K562 (cell line): ENCODE results near the gene MYO1E. TPM values are rescaled to one million over a fixed set of nuclear protein-coding genes. Genes with fewer than 3 reads are reported as not detected.

ENCODE experiments used
- ATAC-seq: fragments of 200-7000 bp; cut with Tn5 transposase; 3 replicates; pipeline ENCODE4 v1.9.1; 2020; ENCODE audit warnings: moderate library complexity
- BruUV-seq: library from RNA; stranded (reverse); fragments of 400-500 nt; replicated peaks from 2 replicates; lab custom pipeline; 2021; lab: Mats Ljungman, UMichigan
- CTCF ChIA-PET: fragments of 300-600 bp; formaldehyde crosslinking; extraction: SDS; loops from one replicate; lab custom pipeline; 2021; ENCODE audit warnings: low intra/inter-chr PET ratio; lab: Yijun Ruan, JAX
- POLR2A ChIA-PET: fragments of 300-600, 350-650 bp; sonication (Branson Sonifier 250); formaldehyde crosslinking; extraction: SDS; loops from one replicate; lab custom pipeline; 2021; ENCODE audit warnings: antibody characterized with exemption, inconsistent platforms; lab: Yijun Ruan, JAX
- DNase-seq, 4 experiments: peaks; one replicate each; pipeline versions ENCODE4 v3.0.0 to v3.0.0-alpha.2; 2011 to 2018; ENCODE audit warnings: low spot score in 3 of 4, mixed read lengths in 3 of 4; ENCODE audit errors: extremely low read depth in 1 of 4
- FAIRE-seq: peaks from 2 replicates; lab custom pipeline; 2011; peaks lifted over from hg19 to GRCh38; lab: Jason Lieb, UNC
- H2AFZ ChIP-seq: 2 replicates; pipeline ENCODE4 v1.6.0; 2011; ENCODE audit warnings: low read depth, low read length, control low read depth, inconsistent platforms
- H3K27ac ChIP-seq: fragments of 200-600 bp; 3 replicates; pipeline ENCODE4 v1.8.0; 2011; ENCODE audit warnings: low read depth, mild to moderate bottlenecking, control low read depth, inconsistent platforms, low read length, moderate library complexity, mixed read lengths; ENCODE audit errors: extremely low read depth
- H3K27me3 ChIP-seq, 2 experiments: fragments of 300-600 bp in 1 of 2; 2 replicates in 1 of 2; 3 replicates in 1 of 2; pipeline versions ENCODE4 v1.6.0 to v1.8.0; 2011; ENCODE audit warnings: inconsistent platforms in 2 of 2, low read length in 2 of 2, mild to moderate bottlenecking in 1 of 2, mixed read lengths in 1 of 2, moderate library complexity in 1 of 2; ENCODE audit not compliant: control insufficient read depth in 2 of 2, insufficient read depth in 2 of 2
- H3K36me3 ChIP-seq: fragments of 300-600 bp; 3 replicates; pipeline ENCODE4 v1.8.0; 2011; ENCODE audit warnings: mild to moderate bottlenecking, low read length, inconsistent platforms; ENCODE audit not compliant: control insufficient read depth, insufficient read depth
- H3K4me1 ChIP-seq, 2 experiments: fragments of 200-600 bp in 1 of 2; replicated peaks in 1 of 2; 2 replicates in 1 of 2; 3 replicates in 1 of 2; pipeline versions ENCODE4 v1.5.1 to v1.8.0; 2011; ENCODE audit warnings: inconsistent platforms in 2 of 2, low read length in 2 of 2, mild to moderate bottlenecking in 1 of 2, mixed read lengths in 1 of 2, moderate library complexity in 1 of 2; ENCODE audit not compliant: control insufficient read depth in 2 of 2, insufficient read depth in 2 of 2
- H3K4me2 ChIP-seq: 2 replicates; pipeline ENCODE4 v1.6.1; 2011; ENCODE audit warnings: low read length, control low read depth, inconsistent platforms, mixed read lengths; ENCODE audit not compliant: insufficient read depth
- H3K4me3 ChIP-seq: fragments of 200-600 bp; sonication (generic), shearing (Covaris generic); 2 replicates; pipeline ENCODE4 v1.5.1; 2016; ENCODE audit warnings: control low read depth, inconsistent platforms
- H3K79me2 ChIP-seq: fragments of 200-600 bp; 3 replicates; pipeline ENCODE4 v1.8.0; 2011; ENCODE audit warnings: low read length, inconsistent platforms; ENCODE audit not compliant: control insufficient read depth, insufficient read depth
- H3K9ac ChIP-seq, 2 experiments: 2 replicates each; pipeline versions ENCODE4 v1.6.0 to v1.6.1; 2011; ENCODE audit warnings: low read depth in 2 of 2, low read length in 2 of 2, control low read depth in 1 of 2, inconsistent platforms in 1 of 2, mild to moderate bottlenecking in 1 of 2, mixed read lengths in 1 of 2; ENCODE audit not compliant: insufficient read depth in 1 of 2
- H3K9me1 ChIP-seq: one replicate; pipeline ENCODE4 v1.6.0; 2011; ENCODE audit warnings: inconsistent platforms, mild to moderate bottlenecking, low read length, moderate library complexity; ENCODE audit not compliant: control insufficient read depth, insufficient read depth
- H3K9me3 ChIP-seq: replicated peaks from 2 replicates; pipeline ENCODE4 v1.5.1; 2011; ENCODE audit warnings: low read depth, low read length, inconsistent platforms; ENCODE audit not compliant: control insufficient read depth, insufficient read depth
- H4K20me1 ChIP-seq: replicated peaks from 2 replicates; pipeline ENCODE4 v1.6.1; 2011; ENCODE audit warnings: low read length, inconsistent platforms, mixed read lengths; ENCODE audit not compliant: control insufficient read depth, insufficient read depth
- BMI1 ChIP-seq: fragments of 150-350 bp; IDR thresholded peaks from 2 replicates; pipeline ENCODE4 v1.6.1; 2014; ENCODE audit warnings: low read length
- DNMT1 ChIP-seq: fragments of 450-650 bp; IDR thresholded peaks from 2 replicates; pipeline ENCODE4 v1.6.1; 2016; ENCODE audit warnings: antibody characterized with exemption, mild to moderate bottlenecking
- ETS2 ChIP-seq: IDR thresholded peaks from 2 replicates; pipeline ENCODE4 v1.6.1; 2016; ENCODE audit warnings: borderline replicate concordance, missing genetic modification characterization, mild to moderate bottlenecking, moderate library complexity, missing compliant biosample characterization; ENCODE audit not compliant: poor library complexity, severe bottlenecking
- GATAD2B ChIP-seq: fragments of 450-650 bp; IDR thresholded peaks from 2 replicates; pipeline ENCODE4 v1.6.1; 2017; ENCODE audit warnings: mild to moderate bottlenecking, borderline replicate concordance
- HMG20A ChIP-seq: fragments of 450-650 bp; formaldehyde crosslinking; conservative IDR thresholded peaks from 2 replicates; pipeline ENCODE4 v1.4.0; 2020; ENCODE audit warnings: mild to moderate bottlenecking, mixed read lengths
- NR2C1 ChIP-seq, 2 experiments: fragments of 450-650 bp; IDR thresholded peaks; 2 replicates each; pipeline ENCODE4 v1.6.1; 2017; ENCODE audit warnings: mild to moderate bottlenecking in 2 of 2, antibody characterized with exemption in 1 of 2, inconsistent platforms in 1 of 2, missing compliant biosample characterization in 1 of 2, missing genetic modification characterization in 1 of 2
- NRF1 ChIP-seq, 2 experiments: fragments of 450-650 bp; IDR thresholded peaks in 1 of 2; conservative IDR thresholded peaks in 1 of 2; 2 replicates each; pipeline ENCODE4 v1.6.1; 2014; ENCODE audit warnings: mild to moderate bottlenecking in 2 of 2
- PML ChIP-seq: IDR thresholded peaks from 2 replicates; pipeline ENCODE4 v1.6.1; 2012; ENCODE audit warnings: low read length, inconsistent platforms
- SMARCE1 ChIP-seq: fragments of 450-650 bp; IDR thresholded peaks from 2 replicates; pipeline ENCODE4 v1.7.1; 2016; ENCODE audit warnings: mild to moderate bottlenecking
- SRF ChIP-seq, 2 experiments: fragments of 250-450, 450-650 bp in 1 of 2; sonication (Bioruptor Pico) in 1 of 2; sonication (generic) in 1 of 2; formaldehyde crosslinking; IDR thresholded peaks; 2 replicates each; pipeline versions ENCODE4 v1.5.0 to v1.5.1; 2020 to 2022; ENCODE audit warnings: mild to moderate bottlenecking in 1 of 2, missing genetic modification reagents in 1 of 2
- STAT5B ChIP-seq: fragments of 250-450 bp; sonication (Bioruptor Pico); IDR thresholded peaks from 2 replicates; pipeline ENCODE4 v1.8.0; 2021; ENCODE audit warnings: mild to moderate bottlenecking, inconsistent platforms
- TARDBP ChIP-seq: fragments of 450-650 bp; IDR thresholded peaks from 2 replicates; pipeline ENCODE4 v1.6.1; 2016
- TSC22D4 ChIP-seq: fragments of 450-650 bp; IDR thresholded peaks from 2 replicates; pipeline ENCODE4 v1.6.1; 2016; ENCODE audit warnings: missing genetic modification characterization, missing biosample characterization, control low read depth
- ZNF592 ChIP-seq: fragments of 450-650 bp; IDR thresholded peaks from 2 replicates; pipeline ENCODE4 v1.6.1; 2017; ENCODE audit warnings: antibody characterized with exemption, mild to moderate bottlenecking
- ZNF655 ChIP-seq: fragments of 250-450 bp; sonication (Bioruptor Pico); IDR thresholded peaks from 2 replicates; pipeline ENCODE4 v1.5.0; 2021
- ZNF764 ChIP-seq: fragments of 250-450 bp; sonication (Bioruptor Pico); IDR thresholded peaks from 2 replicates; pipeline ENCODE4 v1.4.0; 2020; ENCODE audit warnings: low read depth, mild to moderate bottlenecking, moderate library complexity
- WGBS: fragments of 100-300 bp; shearing (Covaris generic); methylation state at CpG from one replicate; pipeline ENCODE4 v1.1.6; 2016; ENCODE audit warnings: low coverage, mixed read lengths; ENCODE audit not compliant: insufficient coverage; ENCODE audit errors: missing lambda C conversion rate; 5-methylcytosine and 5-hydroxymethylcytosine counted together
- in situ Hi-C: fragments of 300-500 bp; cut with MboI; formaldehyde crosslinking; loops from 4 replicates; pipeline ENCODE4 v1.15.0; 2018; ENCODE audit warnings: inconsistent platforms, mixed read lengths
- intact Hi-C: fragments of 100-400 bp; cut with micrococcal nuclease; formaldehyde crosslinking; loops from 2 replicates; pipeline ENCODE4 v1.14.2; 2022
- polyA plus RNA-seq, 8 experiments: library from polyadenylated mRNA; depleted of rRNA in 4 of 8; stranded (reverse) in 5 of 8; unstranded in 3 of 8; fragments of >200 nt; fragmentation: Nextera tagmentation in 2 of 8; fragmentation: Illumina TruSeq in 1 of 8; extraction: Ambion mirVana in 2 of 8; extraction: Trizol in 1 of 8; gene quantifications; 2 replicates each; pipeline versions ENCODE4 v1.2.1 to v1.2.3, GENCODE V29; 2011 to 2014; ENCODE audit warnings: inconsistent platforms in 1 of 8, missing spikeins in 1 of 8
- total RNA-seq, 7 experiments: library from RNA; depleted of rRNA in 6 of 7; stranded (reverse); fragments of >200 nt in 6 of 7; fragmentation: Illumina TruSeq in 2 of 7; extraction: Trizol in 2 of 7; gene quantifications; 2 replicates each; pipeline versions ENCODE4 v1.2.1 to v1.2.3, GENCODE V29; 2011 to 2021; ENCODE audit warnings: low replicate concordance in 1 of 7

Gene MYO1E
- total and polyA plus RNA-seq, 9 of the 15 experiments (the other 6 are each of a cell fraction or from before 2014, with no cell fraction given) = under 0.01 to 0.44 (median 0.01) TPM; not detected in 6

GRCh38 chr15:59223736-59224135, 148.9 kb downstream of the MYO1E start (continued):
- TF ChIP-seq ZNF592 (no peak), ETS2 (tag) (no peak), DNMT1 (no peak), SMARCE1 (no peak), STAT5B (CRISPR knock-in tag) (no peak)

DNA sequence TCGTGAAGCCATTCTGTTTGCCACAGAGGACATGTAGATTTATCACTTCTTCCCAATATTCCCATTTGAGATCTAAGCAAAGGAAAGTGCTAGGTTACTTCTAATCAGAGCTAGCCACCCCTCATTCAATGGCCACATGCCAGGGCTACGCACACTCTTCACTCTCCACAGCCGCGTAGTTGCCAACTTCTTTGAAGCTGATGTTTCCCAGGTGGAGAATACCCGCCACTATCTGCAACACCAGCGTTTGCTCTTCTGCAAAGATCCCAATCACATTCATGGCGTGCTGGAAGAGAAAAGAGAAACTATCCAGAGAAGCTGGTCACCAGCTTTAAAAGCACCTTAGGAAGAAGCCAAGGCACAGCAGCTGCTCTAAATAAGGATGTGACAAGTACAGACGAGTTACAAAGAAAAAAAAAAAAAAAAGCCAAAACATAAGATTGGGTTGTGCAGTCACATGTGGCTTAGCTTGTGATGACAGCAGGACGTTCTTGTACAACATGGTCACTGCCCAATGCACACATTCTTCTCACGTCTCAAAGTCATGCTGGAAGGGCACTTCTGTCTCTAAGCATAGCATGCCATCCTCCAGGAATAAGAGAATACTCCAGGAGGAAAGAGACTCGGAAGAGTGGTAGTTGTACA, 149.6 kb downstream of the MYO1E start:
- FAIRE-seq = no peak
- POLR2A ChIA-PET = no interaction called here
- 0% methylated on average over 10 of the region's 11 CpGs for WGBS
- TF ChIP-seq BMI1 (no peak), HMG20A (CRISPR knock-in tag) (no peak), SRF (CRISPR knock-in tag; IDR thresholded peaks at IDR 0.05) (no peak), TARDBP (no peak), GATAD2B (no peak), NRF1 (conservative IDR thresholded peaks at IDR 0.05 in 1 of 2, IDR thresholded peaks at IDR 0.05 in 1 of 2) (no peak), NR2C1 (IDR thresholded peaks at IDR 0.05) (no peak), NR2C1 (tag; IDR thresholded peaks at IDR 0.05) (no peak), TSC22D4 (tag) (no peak), PML (no peak), ZNF764 (no peak), ZNF655 (CRISPR knock-in tag) (no peak)

More for the DNA sequence above, 149.6 kb downstream of the MYO1E start:
- H3K27me3 ChIP-seq = peaks cover 16% of the 10 kb centered on the region in 2 experiments; a peak in 4 of 5 replicates
- H3K9ac ChIP-seq = no peak overlapping the region
- no peaks in the 10 kb centered on the region for H3K9me3 ChIP-seq
- intact Hi-C loops = no loop called here
- no peak for ATAC-seq
- no peaks in the 10 kb centered on the region for H3K9me1 ChIP-seq
- CTCF ChIA-PET = no interaction called here
- no peak for DNase-seq
- H3K4me3 ChIP-seq = no peak overlapping the region
- H4K20me1 ChIP-seq = no peaks in the 10 kb centered on the region
- in situ Hi-C loops = no loop called here
- no TSS peak for BruUV-seq
- no peaks in the 10 kb centered on the region for H3K79me2 ChIP-seq
- no peaks in the 10 kb centered on the region for H3K36me3 ChIP-seq
- H2AFZ ChIP-seq = no peak overlapping the region
- H3K4me1 ChIP-seq = no peaks in the 10 kb centered on the region
- H3K4me2 ChIP-seq = no peak overlapping the region
- no peak overlapping the region for H3K27ac ChIP-seq
